Panc1 (cell line): ENCODE data around the gene IGLL5. TPM values are rescaled to one million over a fixed set of nuclear protein-coding genes. Genes with fewer than 3 reads are reported as not detected.

ENCODE experiments used
- ATAC-seq: fragments of 200-7000 bp; cut with Tn5 transposase; 2 replicates; pipeline ENCODE4 v1.9.1; 2020; ENCODE audit warnings: mild to moderate bottlenecking, moderate library complexity
- BruUV-seq: library from RNA; stranded (reverse); fragments of 400-500 nt; replicated peaks from 2 replicates; lab custom pipeline; 2021; lab: Mats Ljungman, UMichigan
- CTCF ChIA-PET: fragments of 300-600 bp; sonication (Branson Sonifier 250); formaldehyde crosslinking; loops from one replicate; lab custom pipeline; 2022; ENCODE audit warnings: antibody characterized with exemption; lab: Charles Lee
- POLR2A ChIA-PET: fragments of 300-600 bp; sonication (Branson Sonifier 250); formaldehyde crosslinking; loops from one replicate; lab custom pipeline; 2022; ENCODE audit warnings: antibody characterized with exemption; lab: Charles Lee
- DNase-seq: peaks from one replicate; pipeline ENCODE4 v3.0.0-alpha.2; 2010; ENCODE audit warnings: low read depth, low spot score
- H3K27ac ChIP-seq: 2 replicates; pipeline ENCODE4 v1.5.1; 2011; ENCODE audit warnings: mild to moderate bottlenecking, low read length, inconsistent platforms
- H3K27me3 ChIP-seq: fragments of 200-500 bp; sonication (Bioruptor generic); 2 replicates; pipeline ENCODE4 v1.6.0; 2014; ENCODE audit warnings: low read length, inconsistent platforms; ENCODE audit not compliant: control insufficient read depth, insufficient read depth
- H3K36me3 ChIP-seq: fragments of 200-500 bp; sonication (Bioruptor generic); 2 replicates; pipeline ENCODE4 v1.5.1; 2014; ENCODE audit warnings: inconsistent platforms, mild to moderate bottlenecking, low read length, moderate library complexity; ENCODE audit not compliant: control insufficient read depth, insufficient read depth
- H3K4me1 ChIP-seq: 2 replicates; pipeline ENCODE4 v1.5.1; 2011; ENCODE audit warnings: inconsistent platforms, mild to moderate bottlenecking, low read length, moderate library complexity; ENCODE audit not compliant: control insufficient read depth, insufficient read depth
- H3K4me3 ChIP-seq, 2 experiments: 2 replicates each; pipeline ENCODE4 v1.5.1; 2011 to 2012; ENCODE audit warnings: low read depth in 2 of 2, low read length in 2 of 2, mild to moderate bottlenecking in 2 of 2, inconsistent platforms in 1 of 2, moderate library complexity in 1 of 2
- H3K9me3 ChIP-seq: fragments of 200-500 bp; sonication (Bioruptor generic); 2 replicates; pipeline ENCODE4 v1.5.1; 2014; ENCODE audit warnings: low read depth, mild to moderate bottlenecking, inconsistent platforms, low read length, moderate library complexity; ENCODE audit not compliant: control insufficient read depth, insufficient read depth
- CTCF ChIP-seq: fragments of 450-650 bp; IDR thresholded peaks from 2 replicates; pipeline ENCODE4 v1.5.1; 2017; ENCODE audit warnings: mild to moderate bottlenecking
- POLR2AphosphoS5 ChIP-seq: IDR thresholded peaks from 2 replicates; pipeline ENCODE4 v1.6.1; 2012; ENCODE audit warnings: mild to moderate bottlenecking, low read depth, low read length, moderate library complexity
- REST ChIP-seq, 2 experiments: IDR thresholded peaks; 2 replicates each; pipeline ENCODE4 v1.6.1; 2011 to 2012; ENCODE audit warnings: low read depth in 2 of 2, control low read depth in 1 of 2, low read length in 1 of 2, mild to moderate bottlenecking in 1 of 2, moderate library complexity in 1 of 2; ENCODE audit not compliant: insufficient read depth in 1 of 2
- SIN3A ChIP-seq: IDR thresholded peaks from 2 replicates; pipeline ENCODE4 v1.6.1; 2012; ENCODE audit warnings: low read depth, mild to moderate bottlenecking, low read length, moderate library complexity, borderline replicate concordance; ENCODE audit not compliant: insufficient read depth
- TCF7L2 ChIP-seq: IDR thresholded peaks from 2 replicates; pipeline ENCODE4 v1.6.1; 2011; ENCODE audit warnings: mild to moderate bottlenecking, low read depth, low read length, inconsistent platforms
- in situ Hi-C: cut with HindIII; loops from 2 replicates; pipeline ENCODE4 v1.10.0; 2016; ENCODE audit warnings: low sequenced_read_pairs, low pct_unique_long_range_greater_than_20kb
- intact Hi-C: fragments of 100-400 bp; cut with micrococcal nuclease; formaldehyde crosslinking; loops from one replicate; pipeline ENCODE4 v1.10.0; 2022; ENCODE audit not compliant: unreplicated experiment
- total RNA-seq: library from RNA; stranded (reverse); gene quantifications from one replicate; pipeline ENCODE4 v1.2.1, GENCODE V29; 2021; ENCODE audit not compliant: unreplicated experiment

The IGLL5 gene
- total RNA-seq, 1 experiment from 2014 or later, result not detected

GRCh38 chr22:22927888-22928665 lies 40.5 kb downstream of the IGLL5 start:
- ChIA-PET POLR2A (no interaction called here), CTCF (no interaction called here)
- Histone ChIP-seq H3K27ac (no peak overlapping the region), H3K4me1 (no peaks in the 10 kb centered on the region), H3K27me3 (no peaks in the 10 kb centered on the region), H3K36me3 (no peaks in the 10 kb centered on the region), H3K4me3 (no peak overlapping the region), H3K9me3 (no peaks in the 10 kb centered on the region)
- ATAC-seq (no peak), DNase-seq (no peak)
- no peak for TF ChIP-seq REST (IDR thresholded peaks at IDR 0.05; ENCODE audit: insufficient read depth in 1 of 2, low read depth in 2 of 2, low read length in 1 of 2)
- TF ChIP-seq POLR2AphosphoS5, result no peak
- no peak for TF ChIP-seq CTCF
- no peak for TF ChIP-seq TCF7L2
- TF ChIP-seq SIN3A, result no peak
- intact Hi-C loops (no loop called here), in situ Hi-C loops (no loop called here)
- BruUV-seq, result no TSS peak

GRCh38 chr22:22928666-22929380 lies 41.2 kb downstream of the IGLL5 start:
- no peak for DNase-seq
- POLR2A ChIA-PET, result no interaction called here
- ATAC-seq, result peak; percentile 64

More at GRCh38 chr22:22928666-22929380, 41.2 kb downstream of the IGLL5 start:
- TF ChIP-seq CTCF (no peak), TCF7L2 (no peak), REST (IDR thresholded peaks at IDR 0.05; ENCODE audit: insufficient read depth in 1 of 2, low read depth in 2 of 2, low read length in 1 of 2) (no peak), POLR2AphosphoS5 (no peak), SIN3A (no peak)
- CTCF ChIA-PET, result no interaction called here
- Histone ChIP-seq H3K36me3 (no peaks in the 10 kb centered on the region), H3K27me3 (no peaks in the 10 kb centered on the region), H3K9me3 (no peaks in the 10 kb centered on the region), H3K27ac (no peak overlapping the region), H3K4me1 (no peaks in the 10 kb centered on the region), H3K4me3 (no peak overlapping the region)
- in situ Hi-C loops (no loop called here), intact Hi-C loops (no loop called here)
- BruUV-seq, result no TSS peak
